GM12878 (cell line): ENCODE data around the gene ERP27. TPM values are rescaled to one million over a fixed set of nuclear protein-coding genes. Genes with fewer than 3 reads are reported as not detected.

Source experiments
- ATF2 ChIP-seq: IDR thresholded peaks from 2 replicates; pipeline ENCODE4 v1.6.1; 2012; ENCODE audit warnings: low read length, inconsistent platforms
- BMI1 ChIP-seq: fragments of 450-650 bp; IDR thresholded peaks from 2 replicates; pipeline ENCODE4 v1.6.1; 2016; ENCODE audit warnings: mild to moderate bottlenecking, moderate library complexity, borderline replicate concordance
- CBX3 ChIP-seq: fragments of 200-600 bp; sonication (generic); IDR thresholded peaks from 2 replicates; pipeline ENCODE4 v1.6.1; 2016; ENCODE audit warnings: low read depth, borderline replicate concordance
- CTCF ChIP-seq, 3 experiments: IDR thresholded peaks in 2 of 3; conservative IDR thresholded peaks in 1 of 3; 2 replicates each; pipeline ENCODE4 v1.5.1; 2011; ENCODE audit warnings: low read depth in 3 of 3, low read length in 3 of 3, mild to moderate bottlenecking in 3 of 3, control low read depth in 2 of 3, moderate library complexity in 2 of 3, inconsistent platforms in 1 of 3, mixed read lengths in 1 of 3; ENCODE audit not compliant: control insufficient read depth in 2 of 3, insufficient read depth in 1 of 3; ENCODE audit errors: extremely low read depth in 1 of 3
- GATAD2B ChIP-seq: fragments of 450-650 bp; conservative IDR thresholded peaks from 2 replicates; pipeline ENCODE4 v1.6.1; 2017; ENCODE audit warnings: low read depth, mild to moderate bottlenecking, moderate library complexity
- MEF2B ChIP-seq: fragments of 450-650 bp; IDR thresholded peaks from 2 replicates; pipeline ENCODE4 v1.6.1; 2018; ENCODE audit warnings: mild to moderate bottlenecking, moderate library complexity; ENCODE audit not compliant: partially characterized antibody, poor library complexity, severe bottlenecking
- PAX5 ChIP-seq: IDR thresholded peaks from 2 replicates; pipeline ENCODE4 v1.6.1; 2011; ENCODE audit warnings: low read depth, low read length, borderline replicate concordance
- SMAD1 ChIP-seq: fragments of 450-650 bp; IDR thresholded peaks from 2 replicates; pipeline ENCODE4 v1.6.1; 2018; ENCODE audit warnings: mild to moderate bottlenecking, low read depth; ENCODE audit not compliant: partially characterized antibody
- TCF3 ChIP-seq: IDR thresholded peaks from 2 replicates; pipeline ENCODE4 v1.6.1; 2012; ENCODE audit warnings: low read depth, mild to moderate bottlenecking, low read length, borderline replicate concordance; ENCODE audit not compliant: insufficient read depth
- polyA plus RNA-seq, 11 experiments: library from polyadenylated mRNA; depleted of rRNA in 4 of 11; unstranded in 6 of 11; stranded (reverse) in 5 of 11; fragments of >200 nt; fragmentation: Nextera tagmentation in 4 of 11; fragmentation: Illumina TruSeq in 1 of 11; extraction: Ambion mirVana in 4 of 11; extraction: Trizol in 1 of 11; gene quantifications; 1 replicate in 1 of 11; 2 replicates in 10 of 11; pipeline versions ENCODE4 v1.2.1 to v1.2.3, GENCODE V29; 2011 to 2016; ENCODE audit warnings: inconsistent platforms in 2 of 11, missing spikeins in 2 of 11, low read depth in 1 of 11
- total RNA-seq, 4 experiments: library from RNA; depleted of rRNA in 3 of 4; stranded (reverse); fragments of >200 nt in 3 of 4; fragmentation: Illumina TruSeq in 1 of 4; extraction: Trizol in 1 of 4; gene quantifications; 2 replicates each; pipeline versions ENCODE4 v1.2.1 to v1.2.3, GENCODE V29; 2013 to 2021
- TF ChIP-seq, protein P1 (sequence below): fragments of 450-650 bp; IDR thresholded peaks from 2 replicates; pipeline ENCODE4 v1.6.1; 2017; ENCODE audit warnings: mild to moderate bottlenecking, moderate library complexity
- TF ChIP-seq, protein P2 (sequence below): fragments of 450-650 bp; IDR thresholded peaks from 2 replicates; pipeline ENCODE4 v1.6.1; 2018; ENCODE audit warnings: borderline replicate concordance, mild to moderate bottlenecking; ENCODE audit not compliant: partially characterized antibody
- TF ChIP-seq, protein P3 (sequence below): fragments of 450-650 bp; formaldehyde crosslinking; IDR thresholded peaks from 2 replicates; pipeline ENCODE4 v1.5.0; 2022; ENCODE audit warnings: mild to moderate bottlenecking, missing genetic modification characterization

The ERP27 gene
- total and polyA plus RNA-seq, 10 of the 15 experiments (the other 5 are each of a cell fraction or from before 2014, with no cell fraction given), result 0.91 to 2.4 (median 1.4) TPM

DNA sequence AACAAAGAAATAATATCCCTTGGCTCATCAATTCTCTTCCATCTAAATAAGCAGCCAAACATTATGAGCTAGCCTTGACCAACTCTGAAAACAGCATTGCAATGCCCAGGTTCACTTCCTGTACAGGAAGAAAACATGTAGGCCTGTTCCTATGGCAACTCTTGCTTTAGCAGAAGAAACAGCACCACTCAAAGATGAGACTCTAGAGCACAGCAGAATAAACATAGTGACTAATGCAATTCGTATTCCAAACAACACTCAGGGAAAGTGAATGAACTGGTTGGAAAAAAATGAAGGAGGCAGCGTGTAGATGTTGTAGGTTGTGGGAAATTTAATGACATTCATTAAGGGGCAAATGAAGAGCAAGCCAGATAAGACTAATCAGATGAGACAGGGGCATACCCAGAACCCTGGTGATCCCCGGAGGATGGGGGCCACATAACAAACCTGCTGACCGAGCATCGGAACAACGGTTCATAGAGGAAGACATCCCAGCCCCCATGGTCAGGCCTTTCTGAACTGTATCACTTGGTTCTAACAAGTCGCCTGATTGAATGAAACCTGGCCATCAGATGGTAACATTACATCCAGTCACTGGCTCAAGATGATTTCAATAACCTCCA lies 14.1 kb upstream of the ERP27 start (continued):
- peak; percentile 97 for TF ChIP-seq BMI1
- TF ChIP-seq PAX5, result no peak
- TF ChIP-seq, protein P1, sequence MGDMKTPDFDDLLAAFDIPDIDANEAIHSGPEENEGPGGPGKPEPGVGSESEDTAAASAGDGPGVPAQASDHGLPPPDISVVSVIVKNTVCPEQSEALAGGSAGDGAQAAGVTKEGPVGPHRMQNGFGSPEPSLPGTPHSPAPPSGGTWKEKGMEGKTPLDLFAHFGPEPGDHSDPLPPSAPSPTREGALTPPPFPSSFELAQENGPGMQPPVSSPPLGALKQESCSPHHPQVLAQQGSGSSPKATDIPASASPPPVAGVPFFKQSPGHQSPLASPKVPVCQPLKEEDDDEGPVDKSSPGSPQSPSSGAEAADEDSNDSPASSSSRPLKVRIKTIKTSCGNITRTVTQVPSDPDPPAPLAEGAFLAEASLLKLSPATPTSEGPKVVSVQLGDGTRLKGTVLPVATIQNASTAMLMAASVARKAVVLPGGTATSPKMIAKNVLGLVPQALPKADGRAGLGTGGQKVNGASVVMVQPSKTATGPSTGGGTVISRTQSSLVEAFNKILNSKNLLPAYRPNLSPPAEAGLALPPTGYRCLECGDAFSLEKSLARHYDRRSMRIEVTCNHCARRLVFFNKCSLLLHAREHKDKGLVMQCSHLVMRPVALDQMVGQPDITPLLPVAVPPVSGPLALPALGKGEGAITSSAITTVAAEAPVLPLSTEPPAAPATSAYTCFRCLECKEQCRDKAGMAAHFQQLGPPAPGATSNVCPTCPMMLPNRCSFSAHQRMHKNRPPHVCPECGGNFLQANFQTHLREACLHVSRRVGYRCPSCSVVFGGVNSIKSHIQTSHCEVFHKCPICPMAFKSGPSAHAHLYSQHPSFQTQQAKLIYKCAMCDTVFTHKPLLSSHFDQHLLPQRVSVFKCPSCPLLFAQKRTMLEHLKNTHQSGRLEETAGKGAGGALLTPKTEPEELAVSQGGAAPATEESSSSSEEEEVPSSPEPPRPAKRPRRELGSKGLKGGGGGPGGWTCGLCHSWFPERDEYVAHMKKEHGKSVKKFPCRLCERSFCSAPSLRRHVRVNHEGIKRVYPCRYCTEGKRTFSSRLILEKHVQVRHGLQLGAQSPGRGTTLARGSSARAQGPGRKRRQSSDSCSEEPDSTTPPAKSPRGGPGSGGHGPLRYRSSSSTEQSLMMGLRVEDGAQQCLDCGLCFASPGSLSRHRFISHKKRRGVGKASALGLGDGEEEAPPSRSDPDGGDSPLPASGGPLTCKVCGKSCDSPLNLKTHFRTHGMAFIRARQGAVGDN, result no peak; the same call in 1 of the 2 replicates
- peak; percentile 19 for TF ChIP-seq SMAD1
- no peak for TF ChIP-seq CBX3
- no peak for TF ChIP-seq TCF3
- TF ChIP-seq, protein P2, sequence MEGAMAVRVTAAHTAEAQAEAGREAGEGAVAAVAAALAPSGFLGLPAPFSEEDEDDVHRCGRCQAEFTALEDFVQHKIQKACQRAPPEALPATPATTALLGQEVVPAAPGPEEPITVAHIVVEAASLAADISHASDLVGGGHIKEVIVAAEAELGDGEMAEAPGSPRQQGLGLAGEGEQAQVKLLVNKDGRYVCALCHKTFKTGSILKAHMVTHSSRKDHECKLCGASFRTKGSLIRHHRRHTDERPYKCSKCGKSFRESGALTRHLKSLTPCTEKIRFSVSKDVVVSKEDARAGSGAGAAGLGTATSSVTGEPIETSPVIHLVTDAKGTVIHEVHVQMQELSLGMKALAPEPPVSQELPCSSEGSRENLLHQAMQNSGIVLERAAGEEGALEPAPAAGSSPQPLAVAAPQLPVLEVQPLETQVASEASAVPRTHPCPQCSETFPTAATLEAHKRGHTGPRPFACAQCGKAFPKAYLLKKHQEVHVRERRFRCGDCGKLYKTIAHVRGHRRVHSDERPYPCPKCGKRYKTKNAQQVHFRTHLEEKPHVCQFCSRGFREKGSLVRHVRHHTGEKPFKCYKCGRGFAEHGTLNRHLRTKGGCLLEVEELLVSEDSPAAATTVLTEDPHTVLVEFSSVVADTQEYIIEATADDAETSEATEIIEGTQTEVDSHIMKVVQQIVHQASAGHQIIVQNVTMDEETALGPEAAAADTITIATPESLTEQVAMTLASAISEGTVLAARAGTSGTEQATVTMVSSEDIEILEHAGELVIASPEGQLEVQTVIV, result no peak
- TF ChIP-seq, protein P3, sequence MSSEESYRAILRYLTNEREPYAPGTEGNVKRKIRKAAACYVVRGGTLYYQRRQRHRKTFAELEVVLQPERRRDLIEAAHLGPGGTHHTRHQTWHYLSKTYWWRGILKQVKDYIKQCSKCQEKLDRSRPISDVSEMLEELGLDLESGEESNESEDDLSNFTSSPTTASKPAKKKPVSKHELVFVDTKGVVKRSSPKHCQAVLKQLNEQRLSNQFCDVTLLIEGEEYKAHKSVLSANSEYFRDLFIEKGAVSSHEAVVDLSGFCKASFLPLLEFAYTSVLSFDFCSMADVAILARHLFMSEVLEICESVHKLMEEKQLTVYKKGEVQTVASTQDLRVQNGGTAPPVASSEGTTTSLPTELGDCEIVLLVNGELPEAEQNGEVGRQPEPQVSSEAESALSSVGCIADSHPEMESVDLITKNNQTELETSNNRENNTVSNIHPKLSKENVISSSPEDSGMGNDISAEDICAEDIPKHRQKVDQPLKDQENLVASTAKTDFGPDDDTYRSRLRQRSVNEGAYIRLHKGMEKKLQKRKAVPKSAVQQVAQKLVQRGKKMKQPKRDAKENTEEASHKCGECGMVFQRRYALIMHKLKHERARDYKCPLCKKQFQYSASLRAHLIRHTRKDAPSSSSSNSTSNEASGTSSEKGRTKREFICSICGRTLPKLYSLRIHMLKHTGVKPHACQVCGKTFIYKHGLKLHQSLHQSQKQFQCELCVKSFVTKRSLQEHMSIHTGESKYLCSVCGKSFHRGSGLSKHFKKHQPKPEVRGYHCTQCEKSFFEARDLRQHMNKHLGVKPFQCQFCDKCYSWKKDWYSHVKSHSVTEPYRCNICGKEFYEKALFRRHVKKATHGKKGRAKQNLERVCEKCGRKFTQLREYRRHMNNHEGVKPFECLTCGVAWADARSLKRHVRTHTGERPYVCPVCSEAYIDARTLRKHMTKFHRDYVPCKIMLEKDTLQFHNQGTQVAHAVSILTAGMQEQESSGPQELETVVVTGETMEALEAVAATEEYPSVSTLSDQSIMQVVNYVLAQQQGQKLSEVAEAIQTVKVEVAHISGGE (CRISPR knock-in tag), result no peak
- TF ChIP-seq GATAD2B, result no peak
- 0 out of 2 replicates have a peak, but pooled peaks have one; percentile 13 for TF ChIP-seq ATF2
- peak in 1 of 3 experiments; percentile 18; a peak in 1 of 6 replicates for TF ChIP-seq CTCF (IDR thresholded peaks at IDR 0.05 in 2 of 3, conservative IDR thresholded peaks at IDR 0.05 in 1 of 3; ENCODE audit: control insufficient read depth in 2 of 3, extremely low read depth in 1 of 3, insufficient read depth in 1 of 3, low read depth in 3 of 3, low read length in 3 of 3)
- peak; percentile 47 for TF ChIP-seq MEF2B
